Measurements from ENCODE around the gene NOP58. TPM values are rescaled to one million over a fixed set of nuclear protein-coding genes. Genes with fewer than 3 reads are reported as not detected.

Gene NOP58
- polyA plus RNA-seq, 3 donors, result 96.9 to 111 (median 109) TPM

Other genes starting within 250 kb of the NOP58 start
- 10 to 100 TPM; 54.8 to 72.0 (median 65.9) TPM for gene FZD7, start 231.9 kb upstream of the NOP58 start, polyA plus RNA-seq (ENCODE audit: insufficient read length in 3 of 3)
- gene KIAA2012, start 192.5 kb upstream of the NOP58 start, polyA plus RNA-seq (ENCODE audit: insufficient read length in 3 of 3), result under 1 TPM; 0.11 to 0.25 (median 0.19) TPM
- 100 to 1,000 TPM; 171 to 192 (median 180) TPM for gene SUMO1, start 27.2 kb upstream of the NOP58 start, polyA plus RNA-seq (ENCODE audit: insufficient read length in 3 of 3)
- gene BMPR2, start 110.6 kb downstream of the NOP58 start, polyA plus RNA-seq (ENCODE audit: insufficient read length in 3 of 3), result 10 to 100 TPM; 48.8 to 60.8 (median 52.2) TPM